ENCODE measurements around the gene HCN4. TPM values are rescaled to one million over a fixed set of nuclear protein-coding genes. Genes with fewer than 3 reads are reported as not detected.

Gene HCN4
- total and polyA plus RNA-seq, 2 experiments from 2014 or later = 0.27 to 0.40 TPM

DNA sequence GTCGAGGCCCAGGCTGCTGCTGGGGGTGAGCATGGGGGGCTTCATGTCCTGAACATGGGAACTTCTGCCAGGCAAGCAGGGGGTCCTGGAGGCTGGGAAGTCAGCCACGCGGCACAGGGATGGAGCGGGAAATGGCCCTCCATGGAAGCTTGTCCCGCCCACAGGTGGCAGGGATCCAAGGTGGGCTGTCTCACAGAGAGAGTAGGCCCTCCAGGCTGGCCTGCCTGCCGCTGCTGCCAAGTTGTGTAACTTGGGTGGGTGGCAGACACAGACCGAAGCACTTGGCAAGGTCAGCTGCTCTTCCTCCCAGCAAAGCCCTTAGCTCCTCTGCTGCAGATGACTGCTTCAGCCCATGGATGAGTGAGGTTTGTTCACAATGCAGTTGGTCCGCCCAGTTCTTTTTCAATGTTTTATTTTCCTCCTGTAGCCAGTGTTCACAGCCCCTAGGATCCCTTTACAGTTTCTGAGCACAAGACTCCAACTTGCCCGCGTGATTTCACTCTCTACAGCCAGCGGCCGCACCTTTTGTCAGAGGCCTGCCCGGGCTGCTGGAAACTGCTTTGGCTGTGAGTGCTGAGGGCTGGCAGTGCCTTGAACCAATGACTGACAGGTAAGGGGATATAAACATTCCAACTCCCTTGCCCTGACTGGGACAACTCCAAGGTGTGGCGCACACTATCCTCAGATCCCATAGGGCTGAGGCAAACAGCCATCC, 26.7 kb downstream of the HCN4 start:
- TF ChIP-seq EZH2phosphoT487 (IDR thresholded peaks at IDR 0.05; ENCODE audit: low read depth, severe bottlenecking, unreplicated experiment) (no peak), CTCF (IDR thresholded peaks at IDR 0.05; ENCODE audit: poor library complexity) (no peak), EZH2 (IDR thresholded peaks at IDR 0.05; ENCODE audit: borderline replicate concordance) (no peak)
- no peaks in the 10 kb centered on the region for H3K79me2 ChIP-seq
- no peak overlapping the region for H3K27ac ChIP-seq
- no peaks in the 10 kb centered on the region for H3K27me3 ChIP-seq
- H3K36me3 ChIP-seq (replicated peaks; ENCODE audit: insufficient read depth, low read depth) = no peaks in the 10 kb centered on the region
- 90% methylated on average over 14 of the region's 14 CpGs for WGBS (ENCODE audit: low lambda C conversion rate, missing lambda C conversion rate)
- H3K9me3 ChIP-seq (ENCODE audit: low read depth) = no peaks in the 10 kb centered on the region
- H4K20me1 ChIP-seq (ENCODE audit: insufficient read depth, poor library complexity, severe bottlenecking) = no peaks in the 10 kb centered on the region
- no peak overlapping the region for H2AFZ ChIP-seq
- no peak overlapping the region for H3K4me3 ChIP-seq
- H3K4me2 ChIP-seq = no peak overlapping the region
- DNase-seq (ENCODE audit: low spot score) = no peak
- H3K9me2 ChIP-seq (replicated peaks; ENCODE audit: insufficient read depth) = no peaks in the 10 kb centered on the region
- no peaks in the 10 kb centered on the region for H3K4me1 ChIP-seq (ENCODE audit: insufficient read depth)

- no peak overlapping the region for H2AFZ ChIP-seq
- no peaks in the 10 kb centered on the region for H3K27me3 ChIP-seq
- TF ChIP-seq EZH2 (IDR thresholded peaks at IDR 0.05; ENCODE audit: borderline replicate concordance) = no peak
- no peak for TF ChIP-seq EZH2phosphoT487 (IDR thresholded peaks at IDR 0.05; ENCODE audit: low read depth, severe bottlenecking, unreplicated experiment)
- no peak for TF ChIP-seq CTCF (IDR thresholded peaks at IDR 0.05; ENCODE audit: poor library complexity)
- H3K9me2 ChIP-seq (replicated peaks; ENCODE audit: insufficient read depth) = no peaks in the 10 kb centered on the region
- no peaks in the 10 kb centered on the region for H3K9me3 ChIP-seq (ENCODE audit: low read depth)
- no peak overlapping the region for H3K27ac ChIP-seq
- no peak overlapping the region for H3K4me2 ChIP-seq
- 90% methylated on average over 9 of the region's 9 CpGs for WGBS (ENCODE audit: low lambda C conversion rate, missing lambda C conversion rate)
- H3K4me3 ChIP-seq = no peak overlapping the region
- no peaks in the 10 kb centered on the region for H3K36me3 ChIP-seq (replicated peaks; ENCODE audit: insufficient read depth, low read depth)
- H3K4me1 ChIP-seq (ENCODE audit: insufficient read depth) = no peaks in the 10 kb centered on the region
- no peaks in the 10 kb centered on the region for H3K79me2 ChIP-seq
- H4K20me1 ChIP-seq (ENCODE audit: insufficient read depth, poor library complexity, severe bottlenecking) = no peaks in the 10 kb centered on the region
- DNase-seq (ENCODE audit: low spot score) = no peak
Measured at GRCh38 chr15:73340502-73341192, 28.1 kb downstream of the HCN4 start.

DNA sequence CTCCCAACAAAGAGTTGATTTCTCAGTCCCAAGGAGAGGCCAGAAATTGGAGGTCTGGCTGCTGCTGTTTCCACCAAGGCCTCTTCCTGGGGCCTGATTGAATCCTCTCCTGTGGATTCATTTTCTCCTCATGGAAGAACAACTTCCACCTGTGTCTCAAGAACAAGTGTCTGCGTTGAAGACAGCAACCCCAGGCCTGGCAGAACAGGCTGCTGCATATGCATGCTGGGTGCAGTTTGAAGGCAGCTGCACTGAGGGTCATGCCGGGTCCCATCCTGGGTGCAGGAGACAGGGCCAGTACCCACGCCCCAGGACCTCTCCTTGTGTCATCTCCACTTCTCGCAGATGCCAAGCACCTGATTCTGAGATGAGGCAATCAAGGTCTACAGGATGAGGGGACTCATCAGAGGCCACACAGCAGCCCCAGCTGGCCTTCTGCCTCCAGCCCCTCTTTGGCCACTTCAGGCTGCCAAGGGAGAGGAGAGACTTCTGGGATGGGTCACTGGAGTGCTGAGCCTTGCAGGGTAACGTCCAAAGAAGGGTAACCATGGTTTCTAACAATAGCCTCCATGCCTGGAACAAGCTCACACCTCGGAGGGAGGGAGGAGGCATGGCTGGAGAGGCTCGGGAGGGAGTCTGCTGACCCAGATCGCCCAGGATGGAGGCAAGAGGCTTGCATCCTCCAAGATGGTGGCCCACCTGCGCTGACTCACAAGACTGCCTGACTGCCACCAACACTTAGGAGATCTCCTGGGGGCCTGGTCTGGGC, 30.0 kb downstream of the HCN4 start:
- no peaks in the 10 kb centered on the region for H4K20me1 ChIP-seq (ENCODE audit: insufficient read depth, poor library complexity, severe bottlenecking)
- H2AFZ ChIP-seq = no peak overlapping the region
- WGBS (ENCODE audit: low lambda C conversion rate, missing lambda C conversion rate) = 89% methylated on average over 9 of the region's 9 CpGs
- no peaks in the 10 kb centered on the region for H3K36me3 ChIP-seq (replicated peaks; ENCODE audit: insufficient read depth, low read depth)
- H3K9me2 ChIP-seq (replicated peaks; ENCODE audit: insufficient read depth) = no peaks in the 10 kb centered on the region
- TF ChIP-seq EZH2phosphoT487 (IDR thresholded peaks at IDR 0.05; ENCODE audit: low read depth, severe bottlenecking, unreplicated experiment) = no peak
- TF ChIP-seq CTCF (IDR thresholded peaks at IDR 0.05; ENCODE audit: poor library complexity) = no peak
- no peak for TF ChIP-seq EZH2 (IDR thresholded peaks at IDR 0.05; ENCODE audit: borderline replicate concordance)
- no peak overlapping the region for H3K4me2 ChIP-seq
- H3K9me3 ChIP-seq (ENCODE audit: low read depth) = no peaks in the 10 kb centered on the region
- no peak overlapping the region for H3K4me3 ChIP-seq
- no peaks in the 10 kb centered on the region for H3K4me1 ChIP-seq (ENCODE audit: insufficient read depth)
- no peaks in the 10 kb centered on the region for H3K79me2 ChIP-seq
- H3K27ac ChIP-seq = no peak overlapping the region
- no peaks in the 10 kb centered on the region for H3K27me3 ChIP-seq
- no peak for DNase-seq (ENCODE audit: low spot score)
